Kidney (tissue), 14 donors: ENCODE measurements around the gene ZNF592. TPM values are rescaled to one million over a fixed set of nuclear protein-coding genes. Genes with fewer than 3 reads are reported as not detected.

Experiments used
- DNase-seq, 5 donors: peaks; one replicate each; pipeline ENCODE4 v3.0.0-alpha.2; 2013 to 2020
- FAIRE-seq: peaks from 2 replicates; lab custom pipeline; 2012; peaks lifted over from hg19 to GRCh38; lab: Jason Lieb, UNC
- H3K27ac ChIP-seq, 2 donors: one replicate each; pipeline ENCODE4 v1.7.0; 2013; ENCODE audit warnings: low read depth in 2 of 2, low read length in 2 of 2, inconsistent platforms in 1 of 2
- H3K27me3 ChIP-seq: one replicate; pipeline ENCODE4 v1.7.1; 2013; ENCODE audit warnings: low read length, inconsistent platforms; ENCODE audit not compliant: control insufficient read depth, insufficient read depth
- H3K36me3 ChIP-seq, 3 donors: one replicate each; pipeline versions ENCODE4 v1.7.0 to v1.7.1; 2013; ENCODE audit warnings: low read length in 3 of 3, control low read depth in 1 of 3, inconsistent platforms in 1 of 3; ENCODE audit not compliant: insufficient read depth in 3 of 3, control insufficient read depth in 2 of 3
- H3K4me1 ChIP-seq, 3 donors: one replicate each; pipeline versions ENCODE4 v1.7.0 to v1.7.1; 2013; ENCODE audit warnings: low read length in 3 of 3, inconsistent platforms in 1 of 3, low read depth in 1 of 3; ENCODE audit not compliant: control insufficient read depth in 2 of 3, insufficient read depth in 2 of 3
- H3K4me3 ChIP-seq, 3 donors: one replicate each; pipeline versions ENCODE4 v1.7.0 to v1.8.1; 2013; ENCODE audit warnings: low read length in 3 of 3, control low read depth in 1 of 3, inconsistent platforms in 1 of 3
- H3K9ac ChIP-seq, 3 donors: one replicate each; pipeline versions ENCODE4 v1.7.0 to v1.7.1; 2013; ENCODE audit warnings: low read length in 3 of 3, control low read depth in 1 of 3, inconsistent platforms in 1 of 3
- H3K9me3 ChIP-seq, 3 donors: one replicate each; pipeline versions ENCODE4 v1.7.0 to v1.7.1; 2013; ENCODE audit warnings: low read length in 3 of 3, control low read depth in 1 of 3, inconsistent platforms in 1 of 3; ENCODE audit not compliant: control insufficient read depth in 2 of 3, insufficient read depth in 1 of 3
- CTCF ChIP-seq: IDR thresholded peaks from 3 replicates; pipeline ENCODE4 v1.5.1; 2012; ENCODE audit warnings: mild to moderate bottlenecking, moderate library complexity, borderline replicate concordance; ENCODE audit not compliant: insufficient read depth; ENCODE audit errors: extremely low read depth
- intact Hi-C: fragments of 100-400 bp; cut with DNase I; formaldehyde crosslinking; loops from one replicate; pipeline ENCODE4 v1.11.1; 2022
- polyA plus RNA-seq: library from polyadenylated mRNA; stranded (reverse); fragments of 350-450 nt; fragmentation: Illumina TruSeq; extraction: RNeasy Lipid Tissue Mini Kit (QIAGEN cat#74804); gene quantifications from one replicate; pipeline ENCODE4 v1.2.3, GENCODE V29; 2014; ENCODE audit warnings: low read depth, low replicate concordance; ENCODE audit not compliant: insufficient read depth
- total RNA-seq: library from RNA; stranded (reverse); fragmentation: NEBNext Ultra II Directional; extraction: Animal tissue kit (Norgen Biotek cat#: 25700); gene quantifications from one replicate; pipeline ENCODE4 v1.2.1, GENCODE V29; 2021
- donor health status: control.
- donor health status: control.
- donor health status: control.
- donor health status: control.
- donor health status: control.
- donor health status: DM: yes; HTN: yes; CAD: no.
- donor health status: Normal renal cell carcinoma (clear cell type).

ZNF592 gene
- total and polyA plus RNA-seq, 2 donors from 2014 or later: 6.9 to 31.6 TPM

DNA sequence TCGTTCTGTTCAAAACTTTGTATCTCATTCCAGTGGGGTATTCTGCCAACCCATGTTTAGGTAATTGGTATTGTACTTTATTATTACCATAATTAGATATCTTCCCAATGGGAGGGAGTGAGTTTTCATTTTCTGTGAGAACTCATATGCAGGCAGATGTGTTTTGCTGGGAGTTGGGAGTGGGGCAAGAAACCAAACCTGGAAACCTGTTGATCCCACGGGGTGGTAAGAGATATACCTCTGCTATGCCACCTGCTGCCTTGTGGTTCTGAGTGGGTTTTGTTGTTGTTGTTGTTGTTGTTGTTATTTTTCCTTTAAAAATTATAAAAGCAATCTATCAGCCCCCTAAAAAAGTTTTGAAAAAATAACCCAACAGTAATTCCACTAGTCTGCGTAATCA lies 32.1 kb downstream of the ZNF592 start:
- Histone ChIP-seq H3K9me3 (no peaks in the 10 kb centered on the region), H3K27ac (no peak overlapping the region), H3K4me3 (no peak overlapping the region), H3K9ac (no peak overlapping the region), H3K27me3 (no peaks in the 10 kb centered on the region), H3K4me1 (peaks cover 0 to 10% (median 5%) of the 10 kb centered on the region in 3 donors), H3K36me3 (peaks cover 3 to 31% (median 21%) of the 10 kb centered on the region in 3 donors)
- FAIRE-seq: no peak
- intact Hi-C loops: no loop called here
- DNase-seq: no peak
- no peak for TF ChIP-seq CTCF

DNA sequence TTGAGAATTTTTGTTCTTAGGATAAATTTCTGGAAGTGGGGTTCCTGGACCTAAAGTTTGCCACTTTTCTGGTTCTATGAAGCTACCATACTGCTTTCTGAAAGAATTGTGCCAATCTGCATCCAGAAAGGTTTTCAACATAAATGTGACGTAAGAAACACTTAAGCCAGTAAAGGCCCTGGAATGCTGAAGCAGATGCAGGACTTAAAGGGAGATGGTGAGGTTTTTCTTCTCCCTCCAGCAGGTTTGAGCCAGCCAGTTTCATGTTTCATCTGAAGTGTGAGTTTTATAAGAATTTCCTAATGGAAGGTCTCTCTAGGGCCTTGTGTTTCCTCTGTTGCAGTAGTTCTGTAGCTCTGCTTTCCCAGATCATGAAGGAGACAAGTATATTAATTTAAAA lies 33.1 kb downstream of the ZNF592 start:
- FAIRE-seq: no peak
- Histone ChIP-seq H3K36me3 (peaks cover 3 to 31% (median 21%) of the 10 kb centered on the region in 3 donors), H3K4me3 (no peak overlapping the region), H3K9ac (no peak overlapping the region), H3K4me1 (peaks cover 0 to 11% (median 6%) of the 10 kb centered on the region in 3 donors), H3K9me3 (no peaks in the 10 kb centered on the region), H3K27me3 (no peaks in the 10 kb centered on the region), H3K27ac (no peak overlapping the region)
- no peak for TF ChIP-seq CTCF
- no peak for DNase-seq
- intact Hi-C loops: no loop called here

GRCh38 chr15:84782346-84782745 lies 34.0 kb downstream of the ZNF592 start:
- TF ChIP-seq CTCF: no peak
- Histone ChIP-seq H3K9ac (no peak overlapping the region), H3K9me3 (no peaks in the 10 kb centered on the region), H3K27ac (no peak overlapping the region), H3K4me3 (no peak overlapping the region), H3K36me3 (peaks cover 3 to 34% (median 21%) of the 10 kb centered on the region in 3 donors), H3K4me1 (peaks cover 0 to 14% (median 9%) of the 10 kb centered on the region in 3 donors), H3K27me3 (no peaks in the 10 kb centered on the region)
- DNase-seq (no peak), FAIRE-seq (no peak)
- intact Hi-C loops: no loop called here
